Erythroblast (primary cell): Measurements from ENCODE around the gene INHBB.

Experiments
- GATA1 ChIP-seq: IDR thresholded peaks from 2 replicates; pipeline ENCODE4 v1.6.1; 2011; ENCODE audit warnings: low read depth, mild to moderate bottlenecking, control low read depth, low read length, moderate library complexity
- POLR2A ChIP-seq: IDR thresholded peaks from 2 replicates; pipeline ENCODE4 v1.6.1; 2011; ENCODE audit warnings: mild to moderate bottlenecking, low read length

GRCh38 chr2:120298173-120298835, 47.6 kb upstream of the INHBB start:
- TF ChIP-seq POLR2A = no peak
- TF ChIP-seq GATA1 = no peak
